NCI-H748 treated with DMSO at 0.1 percent for 48 hours (cell line): ENCODE data around the gene TRIM26.

Experiments
- DNase-seq: peaks from one replicate; lab custom pipeline; 2025; lab: John Stamatoyannopoulos, UW

TRIM26 gene

GRCh38 chr6:30211306-30211705 is 1.9 kb downstream of the TRIM26 start:
- DNase-seq, result no peak

- no peak for DNase-seq
Measured at GRCh38 chr6:30207619-30208295, 5.4 kb downstream of the TRIM26 start.

DNA sequence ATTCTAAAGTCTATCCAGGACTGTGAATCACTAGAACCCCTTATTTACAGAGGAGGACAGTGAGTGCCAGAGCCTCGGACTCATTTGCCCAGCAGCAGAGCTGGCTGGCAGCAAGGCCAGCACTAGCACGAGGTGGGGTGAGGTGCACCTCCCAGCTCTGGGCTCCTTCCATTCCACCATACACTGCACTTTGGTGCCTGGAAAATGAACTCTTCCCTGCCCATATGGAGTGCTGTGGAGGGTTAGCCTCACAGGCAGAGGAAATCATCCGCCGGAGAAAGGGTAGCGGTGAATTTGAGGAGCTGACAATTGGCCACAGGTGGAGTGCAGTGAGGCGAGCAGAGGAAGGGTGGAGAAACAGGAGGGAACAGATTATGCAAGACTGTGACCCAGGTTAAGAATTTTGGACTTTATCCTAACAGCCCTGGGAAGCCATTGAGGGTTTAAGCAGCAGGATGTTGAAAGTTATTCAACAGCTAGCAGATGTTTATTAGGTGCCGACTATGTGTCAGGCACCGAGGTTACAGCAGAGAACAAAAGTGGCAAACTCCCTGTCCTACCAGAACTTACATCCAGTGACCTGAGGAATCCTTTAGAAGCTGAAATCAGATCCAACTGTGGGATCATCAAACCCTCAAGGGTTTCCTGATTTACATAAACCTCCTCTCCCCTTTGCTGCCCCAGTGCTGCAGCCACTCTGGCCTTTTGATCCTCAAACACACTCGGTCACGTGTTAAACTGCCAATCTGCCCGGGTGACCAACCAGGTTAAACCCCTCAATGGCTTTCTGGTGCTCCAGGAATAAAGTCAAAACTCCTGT is 6.2 kb downstream of the TRIM26 start:
- no peak for DNase-seq

GRCh38 chr6:30206152-30206551 is 7.1 kb downstream of the TRIM26 start:
- DNase-seq, result no peak

- no peak for DNase-seq
Measured at GRCh38 chr6:30204116-30204515, 9.1 kb downstream of the TRIM26 start.

GRCh38 chr6:30202366-30202765 is 10.8 kb downstream of the TRIM26 start:
- no peak for DNase-seq

DNA sequence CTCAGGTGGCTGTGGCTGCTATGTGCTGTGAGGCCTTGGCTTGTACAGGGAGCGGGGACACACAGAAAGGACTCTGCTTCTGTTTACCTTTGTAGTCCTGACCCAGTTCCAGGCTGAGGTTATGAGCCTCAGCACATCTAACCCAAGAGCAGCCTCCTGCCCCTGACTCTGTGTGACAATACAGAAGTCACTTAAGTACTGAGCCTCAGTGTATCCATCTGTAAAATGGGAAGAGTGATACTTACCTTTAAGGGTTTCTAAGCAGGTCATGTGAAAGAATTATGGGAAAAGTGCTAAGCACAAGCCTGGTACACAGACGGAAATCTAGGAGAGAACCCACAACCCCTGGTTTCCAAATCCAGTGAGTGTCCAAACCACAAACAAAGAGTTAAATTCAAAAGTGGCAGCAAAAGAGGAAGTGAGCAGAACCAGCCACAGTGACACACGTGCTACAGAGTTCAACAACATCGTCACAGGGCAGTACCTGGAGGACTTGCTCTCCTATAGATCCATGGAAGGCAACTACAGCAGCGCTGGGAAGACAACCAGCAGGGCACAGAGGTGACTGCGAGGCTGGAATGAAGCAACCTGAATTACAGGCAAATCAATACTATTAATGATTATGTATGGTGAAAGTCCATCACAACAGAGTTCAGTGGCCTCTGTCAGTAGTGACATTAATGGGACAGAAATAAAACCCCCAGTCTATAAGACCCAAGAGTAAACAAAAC is 12.5 kb downstream of the TRIM26 start:
- DNase-seq, result no peak

GRCh38 chr6:30198166-30199084 is 14.8 kb downstream of the TRIM26 start:
- no peak for DNase-seq

GRCh38 chr6:30196376-30196775 is 16.8 kb downstream of the TRIM26 start:
- DNase-seq, result no peak

DNA sequence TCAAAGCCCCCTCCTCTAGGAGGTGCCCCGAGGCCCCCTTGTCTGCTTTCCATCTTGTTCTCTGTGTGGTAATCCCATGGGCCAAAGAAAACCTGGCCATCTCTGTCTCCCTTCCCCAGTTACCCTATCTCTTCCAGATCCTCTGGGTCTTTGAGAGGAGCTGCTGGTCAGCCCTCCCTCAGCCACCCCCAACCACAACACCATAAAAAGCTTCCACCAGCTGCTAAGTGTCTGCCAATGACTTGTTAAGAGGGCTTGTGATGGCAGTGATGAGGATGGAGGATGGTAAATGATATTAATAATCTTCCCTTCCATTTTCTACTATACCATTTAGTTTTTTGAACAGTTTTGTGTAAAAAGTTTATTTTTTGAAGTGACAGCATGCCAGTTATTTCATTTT is 17.3 kb downstream of the TRIM26 start:
- no peak for DNase-seq

GRCh38 chr6:30194797-30195690 is 18.2 kb downstream of the TRIM26 start:
- DNase-seq, result no peak

DNA sequence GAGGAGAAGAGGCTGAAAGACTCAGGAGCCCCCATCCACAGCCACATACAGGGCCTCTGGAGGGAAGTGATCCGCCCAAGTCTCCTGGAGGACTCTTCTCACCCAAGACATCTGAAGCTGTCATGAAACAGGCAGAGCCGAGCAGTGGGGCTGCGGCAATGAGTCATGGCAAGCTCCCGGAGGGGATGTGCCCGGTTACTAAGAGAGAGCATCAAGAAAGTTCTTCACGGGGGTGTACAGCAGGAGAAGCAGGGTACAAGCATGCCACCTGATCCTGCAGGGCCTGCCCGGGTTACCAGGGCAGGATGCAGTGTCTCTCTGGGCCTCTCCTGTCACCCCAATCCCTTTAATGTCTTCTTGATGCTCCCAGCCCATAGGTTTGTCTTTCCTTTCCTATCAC is 21.1 kb downstream of the TRIM26 start:
- no peak for DNase-seq

DNA sequence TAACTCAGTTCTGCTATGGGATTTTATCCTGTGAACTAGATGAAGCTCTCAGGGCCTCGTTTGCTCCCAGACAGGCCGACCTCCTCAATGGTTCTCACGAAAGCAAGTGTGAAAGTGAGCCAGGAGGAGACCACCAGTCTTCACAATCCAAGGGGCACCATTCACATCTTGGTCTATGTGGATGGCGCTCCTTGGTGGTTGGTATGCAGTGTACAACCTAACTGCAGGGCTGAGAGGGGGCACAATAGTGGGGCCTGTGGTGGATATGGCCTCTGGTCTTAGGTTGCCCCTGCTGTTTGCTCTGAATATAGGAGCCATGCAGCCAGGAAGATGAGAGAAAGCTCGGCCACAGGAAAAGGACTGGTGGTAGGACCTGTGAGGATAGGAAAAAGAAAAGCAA is 24.7 kb downstream of the TRIM26 start:
- DNase-seq, result no peak

DNA sequence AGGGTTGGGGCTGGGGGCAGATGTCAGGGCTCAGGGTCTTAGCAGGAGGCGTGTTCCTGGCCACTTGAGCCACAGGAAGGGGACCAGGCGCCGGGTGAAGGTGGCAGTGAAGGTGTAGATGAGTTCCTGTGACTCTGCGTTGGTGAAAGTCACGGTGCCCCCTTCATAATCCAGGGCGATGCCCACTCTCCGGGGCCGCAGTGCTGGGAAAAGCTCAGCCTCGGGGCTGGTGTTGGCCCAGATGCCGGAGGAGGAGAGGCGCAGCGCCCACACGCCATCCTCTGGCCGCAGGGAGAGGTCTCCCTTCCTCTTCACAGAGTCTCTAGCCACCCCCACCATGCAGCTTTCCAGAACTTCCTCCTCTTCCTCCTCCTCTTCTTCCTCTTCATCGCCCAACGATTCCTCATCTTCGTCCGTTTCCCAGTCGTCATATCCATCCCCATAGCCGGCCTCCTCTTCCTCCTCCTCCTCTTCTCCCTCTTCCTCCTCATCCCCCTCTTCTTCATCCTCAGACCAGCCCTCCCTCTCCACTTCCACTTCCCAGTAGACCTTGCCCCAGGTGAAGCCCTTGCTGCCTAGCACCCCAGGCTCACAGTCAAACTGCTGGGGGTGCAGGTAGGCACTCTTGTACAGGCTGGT is 27.2 kb downstream of the TRIM26 start:
- DNase-seq, result no peak

DNA sequence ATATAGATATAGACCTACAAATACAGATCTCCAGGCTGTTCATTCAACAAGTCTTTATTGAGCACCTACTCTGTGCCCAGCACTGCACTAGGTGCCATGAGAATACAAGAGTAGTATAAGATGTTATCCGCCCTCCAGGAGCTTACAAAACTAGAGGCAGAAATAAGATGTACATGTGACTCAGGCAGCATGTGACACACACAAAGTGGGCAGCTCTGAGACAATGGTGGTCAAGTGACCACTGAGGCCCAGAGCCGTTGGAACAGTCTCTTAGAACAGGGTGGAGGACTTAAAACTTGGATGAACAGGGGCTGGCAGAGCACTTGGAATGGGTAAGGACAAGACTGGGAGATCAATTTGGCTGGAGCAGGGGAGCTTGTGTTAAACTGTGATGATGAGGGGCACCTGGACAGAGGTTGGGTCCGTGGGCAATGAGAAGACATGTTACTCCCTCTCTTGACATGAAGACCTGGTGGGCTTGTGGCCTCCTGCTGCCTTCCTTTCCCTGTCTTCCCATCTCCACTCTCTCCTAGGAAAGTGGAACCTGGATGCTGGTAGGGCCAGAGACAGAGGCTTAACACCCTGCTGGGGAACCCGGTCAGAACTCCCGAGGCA is 28.7 kb downstream of the TRIM26 start:
- no peak for DNase-seq

GRCh38 chr6:30180145-30180544 is 33.1 kb downstream of the TRIM26 start:
- DNase-seq, result no peak

GRCh38 chr6:30178837-30179236 is 34.4 kb downstream of the TRIM26 start:
- no peak for DNase-seq

DNA sequence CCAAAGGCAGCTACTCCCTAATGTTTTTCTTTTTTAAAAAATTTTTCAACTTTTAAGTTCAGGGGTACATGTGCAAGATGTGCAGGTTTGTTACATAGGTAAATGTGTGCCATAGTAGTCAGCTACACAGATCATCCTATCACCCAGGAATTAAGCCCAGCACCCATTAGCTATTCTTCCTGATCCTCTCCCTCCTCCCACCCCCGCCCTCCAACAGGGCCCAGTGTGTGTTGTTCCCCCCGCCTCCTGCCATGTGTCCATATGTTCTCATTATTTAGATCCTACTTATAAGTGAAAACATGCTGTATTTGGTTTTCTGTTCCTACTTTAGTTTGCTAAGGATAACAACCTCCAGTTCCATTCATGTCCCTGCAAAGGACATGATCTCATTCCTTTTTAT is 37.4 kb downstream of the TRIM26 start:
- DNase-seq, result no peak

- DNase-seq, result no peak
Measured at GRCh38 chr6:30172681-30173080, 40.5 kb downstream of the TRIM26 start.
